Ishikawa (cell line): Measurements from ENCODE around the gene CRYBG2.

Source experiments
- CREB1 ChIP-seq: IDR thresholded peaks from 2 replicates; pipeline ENCODE4 v1.6.1; 2012; ENCODE audit warnings: low read depth
- EP300 ChIP-seq: IDR thresholded peaks from 2 replicates; pipeline ENCODE4 v1.6.1; 2012; ENCODE audit warnings: borderline replicate concordance
- FOXM1 ChIP-seq: IDR thresholded peaks from 2 replicates; pipeline ENCODE4 v1.6.1; 2012; ENCODE audit warnings: low read depth, borderline replicate concordance
- REST ChIP-seq: IDR thresholded peaks from 2 replicates; pipeline ENCODE4 v1.6.1; 2012; ENCODE audit warnings: low read depth, mild to moderate bottlenecking
- TAF1 ChIP-seq: IDR thresholded peaks from 2 replicates; pipeline ENCODE4 v1.6.1; 2012; ENCODE audit warnings: low read depth, mild to moderate bottlenecking
- TCF12 ChIP-seq: IDR thresholded peaks from 2 replicates; pipeline ENCODE4 v1.6.1; 2012; ENCODE audit warnings: low read depth
- TEAD4 ChIP-seq: IDR thresholded peaks from 2 replicates; pipeline ENCODE4 v1.6.1; 2012
- TF ChIP-seq, protein P1 (sequence below): IDR thresholded peaks from 2 replicates; pipeline ENCODE4 v1.6.1; 2012

DNA sequence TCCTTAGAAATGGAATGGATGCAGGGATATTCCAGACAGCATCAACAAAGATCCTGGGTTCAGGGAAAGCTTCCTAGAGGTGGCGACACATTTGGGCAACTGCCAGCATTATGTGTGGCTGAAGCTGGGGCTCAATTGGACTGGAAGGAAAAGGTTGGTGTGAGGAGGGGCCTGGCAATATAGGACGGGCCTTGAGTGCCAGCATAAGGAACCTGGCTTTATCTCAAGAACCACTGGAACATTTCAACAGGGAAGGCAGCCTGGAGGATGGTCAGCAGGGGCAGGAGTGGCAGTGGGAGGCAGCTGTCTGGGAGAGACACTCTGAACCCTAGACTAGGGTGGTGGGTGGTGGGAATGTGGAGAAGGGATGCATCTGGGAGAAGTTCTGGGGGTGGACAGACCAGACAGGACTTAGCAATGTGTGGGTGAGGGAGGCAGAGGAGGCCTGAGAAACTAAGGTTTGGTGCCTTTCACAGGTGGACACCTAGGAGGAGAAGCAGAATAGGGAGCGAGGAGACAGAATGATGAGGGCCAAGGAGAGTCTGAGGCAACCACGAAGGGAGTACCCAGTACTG lies 70.6 kb downstream of the CRYBG2 start:
- no peak for TF ChIP-seq REST
- TF ChIP-seq EP300 = no peak
- no peak for TF ChIP-seq TCF12
- TF ChIP-seq, protein P1, sequence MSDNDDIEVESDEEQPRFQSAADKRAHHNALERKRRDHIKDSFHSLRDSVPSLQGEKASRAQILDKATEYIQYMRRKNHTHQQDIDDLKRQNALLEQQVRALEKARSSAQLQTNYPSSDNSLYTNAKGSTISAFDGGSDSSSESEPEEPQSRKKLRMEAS = no peak
- TF ChIP-seq FOXM1 = no peak
- no peak for TF ChIP-seq TAF1
- no peak for TF ChIP-seq TEAD4
- no peak for TF ChIP-seq CREB1
